Ascending aorta (tissue), 2 donors: ENCODE measurements around the gene WNT5B. TPM values are rescaled to one million over a fixed set of nuclear protein-coding genes. Genes with fewer than 3 reads are reported as not detected.

ENCODE experiments used
- DNase-seq, 2 donors: peaks; one replicate each; pipeline ENCODE4 v3.0.0-alpha.2; 2019; ENCODE audit warnings: low spot score in 2 of 2
- H3K27ac ChIP-seq, 2 donors: fragments of 200-600 bp; sonication (generic); one replicate each; pipeline ENCODE4 v1.5.1; 2016 to 2017; ENCODE audit warnings: mild to moderate bottlenecking in 1 of 2
- H3K27me3 ChIP-seq: fragments of 200-600 bp; sonication (generic); one replicate; pipeline ENCODE4 v1.5.1; 2017
- H3K36me3 ChIP-seq, 2 donors: fragments of 200-600 bp; sonication (generic); one replicate each; pipeline ENCODE4 v1.5.1; 2016
- H3K4me1 ChIP-seq, 2 donors: fragments of 200-600 bp; sonication (generic); one replicate each; pipeline ENCODE4 v1.5.1; 2016 to 2017; ENCODE audit warnings: mild to moderate bottlenecking in 1 of 2
- H3K4me3 ChIP-seq, 2 donors: fragments of 200-600 bp; sonication (generic); one replicate each; pipeline ENCODE4 v1.5.1; 2016 to 2017; ENCODE audit warnings: mild to moderate bottlenecking in 1 of 2
- H3K9me3 ChIP-seq, 2 donors: fragments of 200-600 bp; sonication (generic); one replicate each; pipeline ENCODE4 v1.5.1; 2016
- intact Hi-C: fragments of 100-400 bp; cut with DNase I; formaldehyde crosslinking; loops from one replicate; pipeline ENCODE4 v1.15.1; 2023
- total RNA-seq: library from RNA; depleted of rRNA; stranded (reverse); fragments of >200 nt; gene quantifications from one replicate; pipeline ENCODE4 v1.1.0, GENCODE V29; 2016
- TF ChIP-seq, protein P1 (sequence below), 3 experiments: fragments of 200-600 bp in 2 of 3; fragments of 450-650 bp in 1 of 3; sonication (generic) in 2 of 3; IDR thresholded peaks; one replicate each; pipeline ENCODE4 v1.5.1; 2016 to 2019; ENCODE audit warnings: antibody characterized with exemption in 3 of 3, mild to moderate bottlenecking in 1 of 3, moderate library complexity in 1 of 3

Gene WNT5B
- total RNA-seq, 1 donor from 2014 or later, result 0.53 TPM

DNA sequence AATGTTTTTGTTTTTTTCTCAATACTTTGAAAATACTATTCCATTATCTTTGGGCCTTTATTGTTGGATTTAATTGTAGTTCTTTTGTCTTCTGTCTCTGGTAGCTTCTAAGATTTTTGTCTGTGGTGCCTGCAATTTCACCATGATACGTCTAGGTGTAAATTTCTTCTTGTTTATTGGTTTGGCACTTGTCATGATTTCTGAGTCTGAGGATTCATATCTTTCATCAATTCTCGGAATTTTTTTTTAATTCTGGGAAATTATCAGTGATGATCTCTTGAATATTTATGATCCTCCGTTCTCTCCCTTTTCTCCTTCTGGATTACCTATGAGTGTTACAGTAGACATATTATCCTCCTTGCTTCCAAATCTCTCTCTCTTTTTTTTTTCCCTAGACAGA lies 47.0 kb downstream of the WNT5B start:
- TF ChIP-seq, protein P1, sequence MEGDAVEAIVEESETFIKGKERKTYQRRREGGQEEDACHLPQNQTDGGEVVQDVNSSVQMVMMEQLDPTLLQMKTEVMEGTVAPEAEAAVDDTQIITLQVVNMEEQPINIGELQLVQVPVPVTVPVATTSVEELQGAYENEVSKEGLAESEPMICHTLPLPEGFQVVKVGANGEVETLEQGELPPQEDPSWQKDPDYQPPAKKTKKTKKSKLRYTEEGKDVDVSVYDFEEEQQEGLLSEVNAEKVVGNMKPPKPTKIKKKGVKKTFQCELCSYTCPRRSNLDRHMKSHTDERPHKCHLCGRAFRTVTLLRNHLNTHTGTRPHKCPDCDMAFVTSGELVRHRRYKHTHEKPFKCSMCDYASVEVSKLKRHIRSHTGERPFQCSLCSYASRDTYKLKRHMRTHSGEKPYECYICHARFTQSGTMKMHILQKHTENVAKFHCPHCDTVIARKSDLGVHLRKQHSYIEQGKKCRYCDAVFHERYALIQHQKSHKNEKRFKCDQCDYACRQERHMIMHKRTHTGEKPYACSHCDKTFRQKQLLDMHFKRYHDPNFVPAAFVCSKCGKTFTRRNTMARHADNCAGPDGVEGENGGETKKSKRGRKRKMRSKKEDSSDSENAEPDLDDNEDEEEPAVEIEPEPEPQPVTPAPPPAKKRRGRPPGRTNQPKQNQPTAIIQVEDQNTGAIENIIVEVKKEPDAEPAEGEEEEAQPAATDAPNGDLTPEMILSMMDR (IDR thresholded peaks at IDR 0.05), result no peak
- Histone ChIP-seq H3K36me3 (no peaks in the 10 kb centered on the region), H3K27ac (no peak overlapping the region), H3K4me3 (no peak overlapping the region), H3K4me1 (peaks cover 0 to 13% of the 10 kb centered on the region in 2 donors), H3K27me3 (no peaks in the 10 kb centered on the region), H3K9me3 (no peaks in the 10 kb centered on the region)
- DNase-seq, result no peak
- intact Hi-C loops, result no loop called here

DNA sequence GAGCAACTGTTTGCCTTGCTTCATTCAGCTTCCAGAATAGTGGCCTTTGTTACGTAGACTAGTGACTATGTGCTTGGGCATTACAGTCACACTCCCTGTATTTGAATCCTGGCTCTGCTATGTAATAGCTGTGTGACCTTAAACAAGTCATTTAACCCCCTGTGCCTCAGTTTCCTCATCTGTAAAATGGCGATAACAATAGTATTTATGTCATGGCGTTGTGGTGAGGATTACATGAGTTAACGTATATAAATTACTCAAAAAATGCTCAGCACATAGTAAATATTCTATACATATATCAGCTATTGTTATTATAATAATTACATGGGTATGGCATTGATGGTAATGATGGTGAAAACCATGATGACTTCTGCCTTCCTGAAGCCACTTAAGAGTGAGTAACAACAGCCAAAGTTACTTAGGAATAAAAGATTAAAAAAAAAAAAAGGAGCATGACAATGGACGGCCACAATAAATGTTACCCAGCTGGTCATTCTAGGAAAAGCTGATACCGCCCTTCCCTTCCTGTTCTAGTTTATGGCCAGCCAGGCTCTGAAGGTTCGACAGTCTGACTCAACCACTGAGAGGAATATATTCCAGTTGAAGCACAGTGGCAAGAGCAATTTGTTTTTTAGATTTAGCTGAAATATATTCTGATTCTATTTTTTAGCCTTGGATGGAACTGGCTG lies 51.9 kb downstream of the WNT5B start:
- Histone ChIP-seq H3K36me3 (no peaks in the 10 kb centered on the region), H3K27ac (peak overlapping the region; percentile 69 to 71), H3K4me1 (peaks cover 0 to 21% of the 10 kb centered on the region in 2 donors), H3K27me3 (no peaks in the 10 kb centered on the region), H3K9me3 (no peaks in the 10 kb centered on the region), H3K4me3 (no peak overlapping the region)
- TF ChIP-seq, protein P1 (IDR thresholded peaks at IDR 0.05), result no peak
- intact Hi-C loops, result no loop called here
- DNase-seq, result no peak

DNA sequence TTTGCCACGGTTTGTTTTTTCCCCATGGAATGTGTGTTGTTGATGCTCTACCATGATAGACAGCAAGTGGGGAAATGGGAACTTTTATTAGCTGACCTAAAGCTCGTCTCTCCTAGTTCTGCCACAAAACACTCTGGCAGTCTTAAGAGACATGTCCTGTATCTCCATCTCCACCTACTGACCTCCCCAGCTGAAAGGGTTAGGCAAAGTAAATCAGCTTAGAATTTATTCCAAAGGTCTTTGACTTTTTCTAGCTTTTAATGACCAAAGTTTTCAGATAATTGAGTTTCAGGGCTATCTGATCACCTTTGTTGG lies 52.4 kb downstream of the WNT5B start:
- Histone ChIP-seq H3K36me3 (no peaks in the 10 kb centered on the region), H3K4me3 (no peak overlapping the region), H3K4me1 (peaks cover 0 to 21% of the 10 kb centered on the region in 2 donors), H3K9me3 (no peaks in the 10 kb centered on the region), H3K27me3 (no peaks in the 10 kb centered on the region), H3K27ac (peak overlapping the region; percentile 69 to 71)
- intact Hi-C loops, result no loop called here
- TF ChIP-seq, protein P1 (IDR thresholded peaks at IDR 0.05), result no peak
- DNase-seq, result no peak

DNA sequence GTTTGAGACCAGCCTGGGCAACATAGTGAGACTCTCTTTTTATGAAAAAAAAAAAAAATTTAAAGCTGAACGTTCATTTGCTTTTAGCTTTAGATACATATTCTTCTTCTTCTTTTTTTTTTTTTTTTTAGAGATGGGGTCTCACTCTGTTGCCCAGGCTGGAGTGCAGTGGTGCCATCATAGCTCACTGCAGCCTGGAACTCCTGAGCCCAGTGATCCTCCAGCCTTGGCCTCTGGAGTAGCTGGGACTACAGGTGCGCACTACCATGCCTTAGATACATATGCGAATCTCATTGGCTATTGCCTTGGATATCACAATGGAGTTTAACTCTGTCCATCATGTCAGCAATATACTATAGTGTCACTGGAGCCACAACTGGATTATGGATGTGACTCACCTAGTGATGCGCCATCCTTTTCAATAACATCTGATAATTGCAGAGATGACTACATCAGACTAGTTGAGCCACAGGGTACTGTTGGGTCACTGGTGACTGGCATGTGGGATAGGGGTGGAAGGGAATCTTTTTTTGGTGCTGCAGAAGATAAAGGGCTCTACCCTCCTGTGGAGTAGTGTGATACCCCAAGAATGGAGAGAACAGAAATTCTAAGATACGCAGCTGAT lies 59.2 kb downstream of the WNT5B start:
- intact Hi-C loops, result no loop called here
- TF ChIP-seq, protein P1 (IDR thresholded peaks at IDR 0.05), result no peak
- Histone ChIP-seq H3K27ac (no peak overlapping the region), H3K9me3 (no peaks in the 10 kb centered on the region), H3K27me3 (no peaks in the 10 kb centered on the region), H3K4me1 (peaks cover 0 to 14% of the 10 kb centered on the region in 2 donors), H3K4me3 (no peak overlapping the region), H3K36me3 (no peaks in the 10 kb centered on the region)
- DNase-seq, result no peak

DNA sequence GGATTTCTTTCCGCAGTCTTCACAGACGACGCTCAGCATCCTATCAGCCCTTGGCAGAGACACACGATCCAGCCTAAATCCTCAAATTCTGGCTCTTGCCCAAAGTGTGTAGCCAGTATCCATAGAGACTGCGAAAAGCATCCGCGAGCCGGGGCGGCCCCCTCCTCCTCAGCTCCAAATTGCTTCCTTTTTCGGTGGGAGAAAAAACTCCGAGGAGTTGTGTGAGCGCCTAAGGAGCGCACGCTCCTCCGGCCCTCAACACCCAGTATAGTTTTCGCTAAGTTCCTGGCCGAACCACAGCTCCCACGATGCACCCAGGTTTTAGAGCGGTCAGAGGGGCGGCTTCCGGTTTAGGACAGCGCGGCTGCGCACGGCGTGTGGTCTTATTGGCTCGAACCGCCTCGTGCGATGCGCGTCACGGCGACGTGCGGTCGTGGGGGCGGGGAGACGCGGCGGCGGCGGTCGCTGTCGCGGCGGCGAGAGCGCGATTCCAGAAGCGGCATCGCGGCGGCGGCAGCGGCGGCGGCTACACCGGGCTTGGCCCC lies 61.6 kb downstream of the WNT5B start, which contains the start of gene ADIPOR2:
ADIPOR2 (plus strand) TSS at position 493 of the 545 bp plus-strand sequence. CDS start 63,274 bp downstream, outside the sequence.
- Histone ChIP-seq H3K27ac (peak within 1 kb of the TSS; percentile 88 to 95), H3K4me3 (peak within 1 kb of the TSS; percentile 86 to 95), H3K9me3 (no peaks in the 10 kb centered on the region), H3K4me1 (peaks cover 0 to 10% of the 10 kb centered on the region in 2 donors), H3K27me3 (no peaks in the 10 kb centered on the region), H3K36me3 (no peaks in the 10 kb centered on the region)
- intact Hi-C loops, result loop anchor here (1.0 kb wide), 1 partner anchor 28 kb away; no protein-coding TSS in a partner anchor
- TF ChIP-seq, protein P1 (IDR thresholded peaks at IDR 0.05), result no peak
- peak; percentile 79 to 98 for DNase-seq
